Pons (tissue), 1 donor: Measurements from ENCODE around the gene EIF3K.
A peak's percentile ranks its signal among the peaks of the same experiment; 100 is the strongest.
"Not testable (repeated sequence)": the region's sequence is repeated elsewhere in the genome, so short reads cannot be mapped to it uniquely, and the experiment has no call there.

ENCODE experiments used
- DNase-seq: peaks from one replicate; pipeline ENCODE4 v3.0.0-alpha.2; 2016; ENCODE audit warnings: low spot score

EIF3K gene

DNA sequence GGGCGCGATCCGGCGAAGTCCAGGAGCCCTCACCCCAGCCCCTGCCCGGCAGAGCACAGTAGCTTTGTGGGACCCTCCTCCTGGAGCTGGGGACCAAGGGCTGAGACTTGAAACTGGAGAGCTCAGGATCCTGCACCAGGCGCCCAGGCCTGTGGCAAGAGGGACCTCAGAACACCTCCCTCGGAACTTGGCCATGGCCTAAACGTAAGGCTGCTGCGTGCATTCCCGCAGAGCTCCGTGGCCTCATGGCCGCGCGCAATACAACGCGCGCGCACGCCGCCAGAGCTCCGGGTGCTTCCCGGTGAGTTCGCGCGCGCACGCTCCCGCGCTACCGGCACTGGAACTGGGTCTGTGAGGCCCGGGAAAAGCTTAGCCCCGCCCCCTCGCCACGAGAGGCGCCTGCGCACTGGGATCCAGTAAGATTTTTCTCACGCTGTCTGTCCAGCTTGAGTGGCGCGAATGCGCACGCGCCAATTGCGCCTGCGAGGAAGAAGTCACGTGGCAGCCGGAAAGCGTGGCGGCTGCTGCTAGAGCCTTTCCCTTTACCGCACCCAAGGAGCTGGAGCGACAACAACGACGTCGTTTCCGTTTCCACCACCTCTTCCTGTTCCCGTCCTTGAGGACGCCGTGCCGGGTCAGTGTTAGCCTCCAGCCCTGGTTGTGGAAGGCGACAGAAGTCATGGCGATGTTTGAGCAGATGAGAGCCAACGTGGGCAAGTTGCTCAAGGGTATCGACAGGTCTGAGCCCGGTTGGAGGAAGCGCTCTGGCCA lies at the start of gene EIF3K:
TSS of gene EIF3K (plus strand) at position 599 of the 771 bp plus-strand sequence. CDS start at position 680, 81 bp downstream.
- DNase-seq: peak; percentile 99

DNA sequence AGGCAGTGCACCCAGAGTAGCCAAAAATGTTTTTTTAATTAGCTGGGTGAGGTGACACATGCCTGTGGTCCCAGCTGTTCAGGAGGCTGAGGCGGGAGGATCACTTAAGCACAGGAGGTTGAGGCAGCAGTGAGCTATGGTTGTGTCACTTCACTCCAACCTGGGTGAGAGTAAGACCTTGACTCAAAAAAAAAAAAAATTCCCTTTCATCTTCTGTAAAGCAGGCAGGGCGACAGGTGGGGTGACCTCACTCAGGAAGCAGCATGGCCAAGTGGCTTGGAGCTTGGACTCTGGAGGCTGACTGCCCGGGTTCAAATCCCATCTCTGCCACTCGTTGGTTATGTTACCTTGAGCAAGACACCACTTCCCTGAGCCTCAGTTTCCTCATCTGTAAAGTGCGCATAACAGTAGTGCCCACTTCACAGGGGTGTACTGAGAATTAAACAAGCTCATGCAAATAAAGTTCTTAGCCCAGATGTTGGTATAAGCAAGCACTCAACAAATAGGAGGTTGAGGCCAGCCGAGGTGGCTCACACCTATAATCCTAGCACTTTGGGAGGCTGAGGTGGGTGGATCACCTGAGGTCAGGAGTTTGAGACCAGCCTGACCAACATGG lies 49.5 kb upstream of the EIF3K start:
- no peak for DNase-seq

- DNase-seq: no peak
These were observed 47.3 kb upstream of the EIF3K start for GRCh38 chr19:38571682-38572081.

DNA sequence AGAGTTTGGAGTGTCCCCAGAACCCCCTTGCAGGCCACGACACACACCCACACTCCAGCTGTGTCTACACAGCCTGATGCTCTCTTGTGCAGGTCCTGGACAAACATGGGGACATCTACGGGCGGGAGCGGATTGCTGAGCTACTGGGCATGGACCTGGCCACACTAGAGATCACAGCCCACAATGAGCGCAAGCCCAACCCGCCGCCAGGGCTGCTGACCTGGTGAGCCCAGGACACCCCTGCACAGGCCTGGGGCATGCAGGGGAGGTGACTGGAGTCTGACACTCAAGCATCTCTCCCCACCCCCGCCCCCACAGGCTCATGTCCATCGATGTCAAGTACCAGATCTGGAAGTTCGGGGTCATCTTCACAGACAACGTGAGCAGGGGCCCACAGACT lies 41.2 kb upstream of the EIF3K start:
- no peak for DNase-seq

DNA sequence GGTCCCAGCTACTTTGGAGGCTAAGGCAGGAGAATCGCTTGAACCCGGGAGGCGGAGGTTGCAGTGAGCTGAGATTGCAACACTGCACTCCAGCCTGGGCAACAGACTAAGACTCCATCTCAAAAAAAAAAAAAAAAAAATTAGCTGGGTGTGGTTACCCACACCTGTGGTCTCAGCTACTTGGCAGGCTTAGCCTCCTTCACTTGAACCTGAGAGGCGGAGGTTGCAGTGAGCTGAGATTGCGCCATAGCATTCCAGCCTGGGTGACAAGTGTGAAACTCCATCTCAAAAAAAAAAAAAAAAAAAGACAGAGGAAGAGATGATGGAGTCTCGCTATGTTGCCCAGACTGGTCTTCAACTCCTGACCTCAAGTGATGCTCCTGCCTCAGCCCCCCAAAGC lies 39.7 kb upstream of the EIF3K start:
- DNase-seq: not testable (repeated sequence)

- no peak for DNase-seq
These were observed 38.9 kb upstream of the EIF3K start for GRCh38 chr19:38580080-38580479.

- DNase-seq: peak; percentile 8
These were observed 35.6 kb upstream of the EIF3K start for GRCh38 chr19:38583219-38583984.

DNA sequence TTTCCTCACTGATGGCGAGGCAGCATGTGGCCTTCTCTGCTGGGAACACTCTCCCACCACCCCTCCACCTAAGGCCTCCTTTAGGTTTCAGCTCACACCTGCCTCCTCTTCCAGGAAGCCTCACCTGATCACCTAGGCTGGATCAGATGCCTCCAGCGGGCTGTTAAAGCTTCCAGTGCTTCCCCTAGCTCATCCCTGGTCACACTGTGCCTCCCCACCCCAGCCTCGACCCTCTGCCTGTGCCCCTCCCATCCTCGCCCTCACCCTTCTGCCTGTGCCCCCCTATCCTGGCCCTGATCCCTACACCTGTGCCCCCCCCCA lies 35.0 kb upstream of the EIF3K start:
- no peak for DNase-seq

- no peak for DNase-seq
These were observed 31.4 kb upstream of the EIF3K start for GRCh38 chr19:38587562-38587961.

GRCh38 chr19:38588041-38588440 lies 30.9 kb upstream of the EIF3K start:
- no peak for DNase-seq

DNA sequence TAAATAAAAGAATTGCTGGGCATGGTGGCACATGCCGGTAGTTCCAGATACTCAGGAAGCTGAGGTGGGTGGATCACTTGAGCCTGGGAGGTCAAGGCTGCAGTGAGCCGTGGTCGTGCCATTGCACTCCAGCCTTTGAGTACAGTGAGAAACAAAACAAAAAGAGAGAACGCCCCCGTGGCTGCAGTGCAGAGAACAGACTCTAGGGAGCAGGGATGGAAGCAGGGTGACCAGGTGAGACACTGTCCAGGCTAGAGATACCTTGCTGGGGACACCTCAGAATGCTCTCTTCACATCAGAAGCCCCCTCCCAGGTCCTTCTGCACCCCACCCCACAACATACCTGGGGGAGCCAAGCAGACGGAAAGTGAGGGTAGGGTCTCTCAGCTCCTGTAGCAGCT lies 26.0 kb upstream of the EIF3K start:
- DNase-seq: no peak

DNA sequence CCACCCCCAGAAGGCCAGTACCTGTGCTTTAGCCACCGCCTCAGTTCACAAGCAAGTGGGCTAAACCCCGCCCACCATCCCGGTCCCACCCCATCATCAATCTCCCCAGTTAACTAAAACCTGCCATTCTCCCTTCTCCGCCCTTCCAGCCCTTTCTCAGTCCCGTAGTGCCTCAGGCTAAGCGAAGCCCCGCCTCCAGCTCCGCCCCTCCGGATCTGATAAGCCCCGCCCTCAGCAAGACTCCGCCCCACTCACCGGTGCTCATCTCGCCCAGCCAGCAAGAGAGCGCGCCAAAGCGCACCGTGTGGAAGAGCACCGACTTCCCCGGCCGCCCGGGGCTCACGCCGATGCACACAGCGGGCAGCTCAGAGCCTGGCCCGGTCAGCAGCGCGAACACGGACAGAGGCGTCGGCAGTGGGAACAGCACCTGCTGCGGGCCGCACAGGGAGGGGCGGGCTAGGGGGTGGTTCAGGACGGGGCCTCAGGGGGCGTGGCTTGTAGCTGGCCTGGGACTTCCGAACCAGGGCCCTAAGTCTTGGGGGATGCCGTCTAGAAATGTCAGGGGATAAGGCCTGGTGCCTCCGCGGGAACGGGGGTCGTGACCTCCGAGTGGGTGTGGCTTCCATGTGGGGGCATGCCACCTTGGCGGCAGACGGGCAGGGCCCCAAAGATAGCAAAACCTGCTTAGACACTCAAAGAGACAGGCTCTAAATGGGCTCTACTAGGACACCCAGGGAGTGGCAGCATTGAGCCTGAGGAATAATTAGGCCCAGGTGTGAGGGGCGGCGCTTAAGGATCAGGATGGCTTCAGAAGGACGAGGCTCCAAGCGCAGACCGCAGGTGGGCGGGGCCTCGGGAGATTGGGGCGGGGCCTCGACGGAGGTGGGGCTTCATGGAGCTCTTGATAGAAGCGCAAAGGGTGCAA lies 22.7 kb upstream of the EIF3K start:
- DNase-seq: no peak

DNA sequence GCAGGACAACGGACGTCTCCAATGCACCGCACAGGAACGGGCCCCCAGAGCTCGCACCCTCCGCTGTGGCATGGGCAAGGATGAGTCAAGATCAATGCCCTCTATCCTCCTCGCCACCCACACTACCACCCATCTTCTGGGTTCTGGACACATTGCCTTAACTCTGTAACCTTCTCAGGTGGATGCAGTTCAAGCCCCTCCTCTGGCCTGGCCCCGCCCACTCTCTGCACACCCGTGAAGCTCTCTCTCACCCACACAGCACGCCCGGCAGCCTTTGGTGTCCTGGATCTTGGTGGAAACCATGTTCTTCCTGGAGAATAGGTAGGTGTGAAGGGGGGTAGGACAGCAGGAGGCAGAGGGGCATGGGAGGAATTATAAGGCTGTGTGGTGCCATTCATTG lies 21.9 kb upstream of the EIF3K start:
- DNase-seq: no peak

DNA sequence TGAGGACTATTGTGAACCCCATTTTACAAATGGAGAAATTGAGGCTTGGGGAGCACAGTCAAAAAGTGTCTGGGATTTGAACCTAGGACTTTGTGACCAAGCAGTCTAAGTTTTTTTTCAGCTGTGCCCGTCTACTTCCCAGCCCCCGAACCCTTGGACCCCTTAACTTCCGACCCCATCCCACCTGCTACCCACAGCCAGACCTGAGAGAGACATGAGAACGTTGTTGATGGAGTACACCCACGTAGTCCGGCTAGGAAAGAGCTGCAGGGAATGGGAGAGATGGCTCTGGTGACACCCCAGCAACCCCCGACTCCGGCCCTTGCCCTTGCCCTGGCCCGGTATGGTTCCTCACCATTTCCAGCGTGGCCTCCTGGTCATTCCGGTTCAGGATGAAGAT lies 19.3 kb upstream of the EIF3K start:
- DNase-seq: no peak

- DNase-seq: not testable (repeated sequence)
These were observed 16.1 kb upstream of the EIF3K start for GRCh38 chr19:38602856-38603255.

DNA sequence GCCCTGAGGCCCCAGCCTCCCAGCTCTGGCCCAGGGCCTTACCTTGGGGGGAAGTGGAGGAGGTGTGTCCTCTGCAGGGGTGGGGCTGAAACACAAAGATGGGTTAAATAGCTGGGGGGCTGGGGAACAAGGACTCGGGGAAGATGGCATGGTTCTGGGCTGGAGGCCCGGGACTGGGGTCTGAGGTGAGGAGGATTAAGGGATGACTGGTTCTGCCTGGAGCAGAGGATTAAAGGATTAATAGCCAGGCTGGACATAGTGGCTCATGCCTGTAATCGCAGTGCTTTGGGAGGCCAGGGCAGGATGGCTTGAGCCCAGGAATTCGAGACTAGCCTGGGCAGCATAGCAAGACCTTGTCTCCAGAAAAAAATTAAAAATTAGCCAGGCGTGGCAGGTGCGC lies 12.9 kb upstream of the EIF3K start:
- DNase-seq: no peak

- no peak for DNase-seq
These were observed 4.7 kb upstream of the EIF3K start for GRCh38 chr19:38614289-38614688.

- DNase-seq: no peak
These were observed 3.9 kb upstream of the EIF3K start for GRCh38 chr19:38615007-38615581.

DNA sequence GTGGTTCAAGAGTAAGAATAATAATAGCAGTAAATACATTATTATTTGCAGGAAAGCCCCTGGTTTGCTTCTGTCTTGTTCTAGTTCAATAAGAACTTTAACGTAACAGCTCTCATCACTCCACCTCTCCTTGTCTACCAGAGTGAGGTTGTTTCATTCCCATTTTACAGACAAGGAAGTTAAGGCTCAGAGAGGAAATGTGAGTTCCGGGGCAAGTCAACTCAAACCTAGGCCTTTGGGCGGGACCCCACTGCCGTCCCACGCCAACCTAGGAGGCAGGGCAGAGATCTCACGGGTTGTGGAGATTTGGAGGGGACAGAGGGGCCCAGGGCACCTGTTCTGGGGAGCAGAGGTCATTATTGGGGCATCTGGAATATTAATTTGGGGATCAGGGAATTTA lies 2.7 kb upstream of the EIF3K start:
- no peak for DNase-seq

DNA sequence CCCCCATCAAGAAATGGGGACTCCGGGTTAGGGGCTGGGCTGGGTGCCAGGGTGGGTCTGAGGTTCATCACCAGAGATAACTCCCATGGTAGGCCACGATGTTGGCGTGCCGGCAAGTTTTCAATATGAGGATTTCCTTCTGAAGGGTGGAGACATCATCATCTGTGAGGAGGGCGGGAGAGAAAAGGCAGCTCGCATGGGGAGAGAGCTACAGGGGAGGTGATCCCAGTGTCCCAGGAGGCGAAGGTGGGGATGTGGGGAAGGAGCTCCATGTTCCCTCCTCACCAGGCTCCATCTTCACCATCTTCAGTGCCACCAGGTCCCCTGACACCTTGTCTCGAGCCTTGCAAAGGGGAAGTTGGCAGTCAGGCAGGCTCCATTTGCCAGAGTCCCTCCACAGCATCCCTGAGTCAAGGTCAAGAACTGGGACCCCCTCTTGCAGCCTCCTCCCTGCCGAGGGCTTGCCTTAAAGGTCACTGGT lies 1.7 kb upstream of the EIF3K start:
- DNase-seq: peak; percentile 4

DNA sequence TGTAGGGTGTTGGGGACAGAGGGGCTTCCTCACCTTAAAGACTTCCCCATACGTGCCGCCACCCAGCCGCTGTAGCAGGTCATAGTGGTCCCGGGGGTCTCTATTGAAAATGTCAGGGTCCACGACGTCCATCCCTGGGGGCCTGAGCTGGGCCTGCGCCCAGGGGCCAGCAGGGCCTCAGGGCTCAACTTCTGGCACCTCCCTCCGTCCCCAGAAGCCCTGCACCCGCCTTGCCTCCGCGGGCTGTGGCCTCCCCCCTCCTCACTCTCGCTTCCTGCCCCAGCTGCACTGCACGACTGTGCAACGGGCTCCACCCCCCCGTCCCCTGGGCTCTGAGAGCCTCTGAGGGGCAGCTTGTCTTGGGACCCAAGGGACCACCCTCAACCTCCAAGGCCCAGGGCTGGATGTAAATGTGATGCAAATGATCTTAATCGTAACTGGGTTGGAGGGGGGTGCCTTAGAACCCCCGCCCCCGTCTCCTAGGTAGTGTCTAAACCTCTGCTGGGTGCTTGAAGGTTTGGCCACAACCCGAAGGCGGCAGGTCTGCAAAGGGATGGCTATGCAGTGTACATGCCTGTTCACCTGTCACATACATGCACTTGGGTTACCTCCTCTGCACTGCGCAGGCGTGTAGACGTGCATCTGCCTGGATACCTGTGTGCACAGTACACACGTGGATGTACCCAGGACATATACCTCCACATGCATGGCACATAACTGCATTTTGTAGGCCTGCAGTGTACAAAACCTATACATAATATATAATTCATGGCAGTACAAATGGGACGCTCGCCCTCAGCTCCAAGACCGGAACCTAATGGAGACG lies 1.0 kb upstream of the EIF3K start, which contains the start of gene MAP4K1:
TSS of gene MAP4K1 (minus strand) at position 190 of the 826 bp plus-strand sequence. CDS start at position 132, 58 bp downstream.
- DNase-seq: peak; percentile 3
